GM19193 (cell line): Measurements from ENCODE around the gene CCDC13.

Source experiments
- POLR2A ChIP-seq: IDR thresholded peaks from 4 replicates; pipeline ENCODE4 v1.6.1; 2011; ENCODE audit not compliant: insufficient read depth, insufficient read length; ENCODE audit errors: extremely low read depth

CCDC13 gene

DNA sequence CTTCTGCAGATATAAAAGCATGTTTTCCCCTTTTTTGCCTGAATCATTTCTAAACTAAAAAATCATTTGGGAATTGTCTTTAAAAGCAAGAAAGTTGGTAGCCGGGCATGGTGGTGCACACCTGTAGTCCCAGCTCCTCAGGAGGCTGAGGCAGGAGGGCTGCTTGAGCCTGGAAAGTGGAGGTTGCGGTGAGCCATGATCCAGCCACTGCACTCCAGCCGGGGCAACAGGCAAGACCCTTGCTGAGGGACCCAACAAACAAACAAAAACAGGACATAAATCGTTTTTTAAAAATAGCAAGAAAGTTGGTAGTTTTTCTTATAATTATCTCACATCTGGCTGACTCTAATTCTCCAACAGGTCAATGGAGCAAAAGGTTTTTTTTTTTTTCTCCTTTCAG lies 28.7 kb upstream of the CCDC13 start:
- TF ChIP-seq POLR2A: no peak

DNA sequence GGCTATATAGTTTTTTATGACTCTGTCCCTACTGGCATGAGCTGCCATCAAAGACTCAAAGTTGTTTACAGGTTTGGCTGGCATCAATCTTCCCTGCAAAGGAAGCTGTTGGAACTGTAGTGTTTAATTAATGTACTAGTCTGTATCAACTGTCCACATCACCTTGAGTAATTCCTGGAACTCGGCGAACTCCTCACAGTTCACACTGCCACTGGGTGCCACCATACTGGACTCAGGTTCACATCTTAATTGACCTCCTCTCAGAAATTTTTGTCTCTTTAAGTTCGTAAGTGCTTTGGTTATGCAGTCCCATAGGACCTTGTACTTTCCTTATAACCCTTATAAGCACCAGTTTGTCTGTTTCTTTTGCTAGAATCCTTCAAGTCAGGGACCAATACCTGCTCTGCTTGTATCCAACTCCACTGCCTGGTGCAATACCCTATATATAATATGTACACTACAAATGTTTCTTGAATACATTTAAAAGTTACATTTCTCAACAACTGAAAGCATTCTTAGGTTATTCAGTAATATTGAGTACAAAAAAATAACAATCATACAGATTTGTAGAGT lies 28.1 kb upstream of the CCDC13 start:
- no peak for TF ChIP-seq POLR2A

DNA sequence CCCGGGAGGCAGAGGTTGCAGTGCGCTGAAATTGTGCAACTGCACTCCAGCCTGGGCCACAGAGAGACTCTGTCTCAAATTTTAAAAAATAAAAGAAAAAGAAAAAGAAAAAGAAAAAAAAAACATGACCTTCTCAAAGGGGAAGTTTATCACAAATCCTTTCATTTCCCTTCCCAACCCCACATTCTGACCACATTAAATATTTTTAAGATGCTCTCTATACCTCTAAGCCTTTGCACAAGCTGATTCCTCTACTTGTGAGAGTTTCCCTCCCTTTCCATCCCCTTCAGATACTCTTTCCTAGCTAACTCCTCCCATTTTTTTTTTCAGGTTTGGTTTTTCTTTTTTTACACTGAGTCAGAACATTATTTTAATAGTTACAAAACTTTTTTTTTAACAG lies 27.2 kb upstream of the CCDC13 start:
- no peak for TF ChIP-seq POLR2A

DNA sequence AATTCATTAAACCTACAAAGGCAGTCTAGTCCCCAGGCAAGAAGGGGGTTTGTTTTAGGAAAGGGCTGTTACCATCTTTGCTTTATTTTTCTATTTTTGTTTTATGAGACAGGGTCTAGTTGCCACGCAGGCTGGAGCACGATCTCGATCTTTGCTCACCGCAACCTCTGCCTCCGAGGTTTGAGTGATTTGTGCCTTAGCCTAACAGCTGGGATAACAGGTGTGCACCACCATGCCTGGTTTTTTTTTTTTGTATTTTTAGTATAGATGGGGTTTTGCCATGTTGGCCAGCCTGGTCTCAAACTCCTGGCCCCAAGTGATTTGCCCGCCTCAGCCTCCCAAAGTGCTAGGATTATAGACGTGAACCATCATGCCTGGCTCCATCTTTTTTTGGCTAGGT lies 26.3 kb upstream of the CCDC13 start:
- no peak for TF ChIP-seq POLR2A

DNA sequence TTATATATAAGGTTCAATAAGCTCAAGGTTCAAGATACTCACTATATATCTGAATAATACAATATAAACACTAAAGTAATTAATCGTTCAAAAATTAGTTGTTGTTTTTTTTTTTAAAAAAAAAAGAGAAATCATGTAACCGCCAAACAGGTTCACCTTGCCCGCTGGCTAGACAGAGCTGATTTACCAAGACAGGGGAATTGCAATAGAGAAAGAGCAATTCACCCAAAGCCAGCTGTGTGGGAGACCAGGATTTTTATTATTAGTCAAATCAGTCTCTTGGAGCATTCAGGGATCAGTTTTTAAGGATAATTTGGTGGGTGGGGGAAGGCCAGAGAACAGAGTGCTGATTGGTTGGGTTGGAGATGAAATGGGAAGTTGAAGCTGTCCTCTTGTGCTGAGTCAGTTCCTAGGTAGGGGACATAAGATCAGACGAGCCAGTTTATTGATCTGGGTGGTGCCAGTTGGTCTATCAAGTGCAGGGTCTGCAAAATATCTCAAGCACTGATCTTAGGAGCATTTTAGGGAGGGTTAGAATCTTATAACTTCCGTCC lies 23.4 kb upstream of the CCDC13 start:
- no peak for TF ChIP-seq POLR2A

DNA sequence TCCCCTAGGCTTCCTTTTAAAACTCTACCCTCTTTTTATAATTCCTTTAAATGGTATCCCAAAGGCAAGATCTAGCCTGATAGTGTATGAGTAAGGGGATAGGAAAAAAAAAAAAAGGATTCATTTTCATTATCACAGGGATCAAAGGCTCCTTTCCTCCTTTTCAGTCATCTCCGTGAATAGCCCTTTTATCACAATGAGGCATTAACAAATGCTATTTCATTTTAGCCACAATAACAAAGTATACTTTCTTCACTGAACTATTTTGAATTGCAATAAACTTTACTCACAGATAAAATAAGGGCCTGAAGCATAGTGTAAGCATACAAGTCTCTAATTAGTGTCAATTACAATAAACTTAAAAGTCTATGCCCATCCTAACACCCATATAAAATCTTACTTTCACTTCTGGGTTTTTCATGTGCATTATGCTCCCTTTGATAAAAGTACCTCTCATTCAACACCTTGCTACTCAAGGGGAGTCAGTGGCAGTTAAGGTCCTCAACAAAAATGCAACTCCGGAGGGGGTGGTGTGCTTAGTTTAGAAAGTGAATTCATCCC lies 22.6 kb upstream of the CCDC13 start:
- TF ChIP-seq POLR2A: no peak

DNA sequence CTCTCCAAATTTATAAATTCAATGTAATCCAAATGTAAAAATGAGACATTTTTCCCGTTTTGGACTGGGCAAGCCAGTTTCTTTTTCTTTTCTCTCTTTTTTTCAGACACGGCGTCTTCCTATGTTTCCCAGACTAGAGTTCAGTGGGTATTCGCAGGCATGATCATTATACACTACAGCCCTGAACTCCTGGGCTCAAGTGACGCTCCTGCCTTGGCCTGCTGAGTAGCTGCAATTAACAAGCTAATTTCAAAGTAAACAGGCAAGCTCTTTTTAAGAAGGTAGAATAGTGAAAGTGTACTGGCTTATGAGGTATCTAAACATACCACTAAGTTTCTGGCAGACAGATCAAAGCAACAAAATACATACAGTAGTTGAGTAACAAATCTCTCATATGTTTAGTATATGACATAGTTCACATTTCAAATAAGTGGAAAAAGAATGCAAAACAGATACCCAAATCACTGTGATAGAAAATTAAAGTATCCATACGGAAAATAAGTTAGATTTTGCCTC lies 17.7 kb upstream of the CCDC13 start:
- no peak for TF ChIP-seq POLR2A

DNA sequence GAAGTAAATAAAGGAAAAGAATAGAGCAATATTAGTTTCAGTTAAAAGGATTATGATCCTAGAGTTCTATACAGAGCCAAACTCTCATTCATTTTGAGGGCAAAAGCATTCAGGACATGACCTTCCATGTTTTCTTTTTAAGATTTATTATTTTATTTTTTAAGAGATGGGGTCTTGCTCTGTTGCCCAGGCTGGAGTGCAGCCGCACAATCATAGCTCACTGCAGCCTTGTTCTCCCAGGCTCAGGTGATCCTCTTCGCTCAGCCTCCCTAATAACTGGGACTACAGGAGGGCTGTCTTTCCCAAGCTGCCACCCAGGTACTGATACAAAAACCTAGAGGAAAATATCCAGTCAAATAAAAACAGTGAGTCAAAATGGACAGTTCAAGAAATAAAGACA lies 13.6 kb upstream of the CCDC13 start:
- no peak for TF ChIP-seq POLR2A

DNA sequence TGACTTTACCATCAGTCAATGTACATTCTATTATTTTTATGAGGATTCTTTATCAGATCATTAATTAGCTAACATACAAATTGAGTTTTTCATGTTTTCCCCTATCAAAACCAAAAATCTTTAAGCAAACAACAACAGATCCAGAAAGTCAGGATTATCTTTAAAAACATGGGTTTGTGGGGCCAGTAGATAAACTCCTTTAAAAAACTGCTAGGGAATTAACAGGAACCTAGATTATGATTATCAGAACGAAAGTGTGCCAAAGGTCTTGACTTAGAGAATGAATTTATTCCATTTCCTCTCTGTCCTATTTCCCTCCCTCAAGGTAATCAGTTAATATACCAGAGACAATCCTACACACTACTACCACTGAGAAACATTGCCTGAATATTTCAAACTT lies 13.2 kb upstream of the CCDC13 start:
- no peak for TF ChIP-seq POLR2A

DNA sequence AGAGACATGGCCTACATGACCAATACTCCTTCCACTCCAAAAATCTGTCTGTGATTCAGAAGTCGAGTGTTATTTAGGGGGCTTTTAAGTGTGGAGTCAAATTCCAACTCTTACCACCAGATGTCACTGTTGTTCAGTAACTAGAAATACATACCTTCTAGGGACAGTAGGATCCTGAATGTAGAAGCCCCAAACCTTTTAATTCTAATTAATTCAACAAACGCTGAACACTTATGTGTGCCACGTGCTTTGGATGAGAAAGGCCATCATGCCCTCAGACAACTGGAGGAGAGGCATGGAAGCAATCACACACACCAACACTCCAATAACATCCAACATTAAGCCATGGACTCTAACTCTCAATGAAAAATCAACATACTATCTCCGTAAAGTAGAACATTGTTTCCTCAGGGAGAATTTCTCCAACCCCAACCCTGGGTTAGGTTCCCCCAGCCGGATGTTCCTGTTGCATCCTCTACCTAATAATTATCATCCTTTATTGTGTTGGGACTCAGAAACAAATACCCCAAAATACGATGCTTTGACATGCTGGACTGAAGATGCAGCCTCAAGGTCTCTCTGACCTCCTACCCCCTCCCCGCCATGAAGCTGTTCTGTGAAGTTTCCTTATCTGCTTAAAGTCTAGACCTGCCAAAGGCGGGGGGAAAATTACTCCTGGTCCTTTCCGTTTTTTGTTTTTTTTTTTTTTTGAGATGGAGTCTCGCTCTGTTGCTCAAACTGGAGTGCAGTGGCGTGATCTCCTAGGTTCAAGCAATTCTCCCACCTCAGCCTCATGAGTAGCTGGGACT lies 8.0 kb upstream of the CCDC13 start:
- TF ChIP-seq POLR2A: no peak

DNA sequence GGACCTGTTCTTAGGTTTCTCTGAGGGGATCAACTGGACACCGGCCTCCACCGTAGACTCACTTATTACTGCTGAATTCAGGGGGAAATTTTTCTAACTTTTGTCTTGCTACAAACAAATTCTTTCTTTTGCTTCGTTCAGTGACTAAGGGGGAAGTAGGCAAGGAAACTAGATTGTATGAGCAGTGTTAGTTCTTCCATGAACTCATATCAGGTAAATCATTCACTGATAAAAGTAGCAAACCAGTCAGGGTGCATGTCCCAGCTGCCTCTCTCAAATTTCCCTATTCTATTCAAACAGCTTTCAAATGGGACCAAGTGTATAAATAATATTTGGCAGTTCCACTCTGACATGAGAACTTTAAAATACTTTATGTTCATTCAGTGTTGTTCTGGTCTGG lies 7.3 kb upstream of the CCDC13 start:
- no peak for TF ChIP-seq POLR2A

DNA sequence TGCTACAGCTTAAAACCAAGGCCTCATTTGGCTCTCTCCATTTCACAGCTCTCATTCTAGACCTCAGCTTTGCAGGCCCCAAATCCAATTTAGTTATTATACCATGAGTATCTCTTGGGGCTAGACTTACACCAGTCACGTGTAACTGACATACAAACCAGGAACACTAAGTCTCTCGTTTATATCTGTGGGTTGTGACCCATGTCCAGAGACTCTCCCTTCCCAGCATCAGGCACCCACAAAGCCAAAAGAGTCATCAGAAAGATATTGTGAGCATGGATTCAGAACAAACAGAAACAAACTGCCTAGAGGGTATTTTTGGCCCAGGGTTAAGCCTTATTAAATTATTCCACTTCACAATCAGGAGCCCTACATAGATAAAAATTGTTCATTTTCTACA lies 5.6 kb upstream of the CCDC13 start:
- no peak for TF ChIP-seq POLR2A

DNA sequence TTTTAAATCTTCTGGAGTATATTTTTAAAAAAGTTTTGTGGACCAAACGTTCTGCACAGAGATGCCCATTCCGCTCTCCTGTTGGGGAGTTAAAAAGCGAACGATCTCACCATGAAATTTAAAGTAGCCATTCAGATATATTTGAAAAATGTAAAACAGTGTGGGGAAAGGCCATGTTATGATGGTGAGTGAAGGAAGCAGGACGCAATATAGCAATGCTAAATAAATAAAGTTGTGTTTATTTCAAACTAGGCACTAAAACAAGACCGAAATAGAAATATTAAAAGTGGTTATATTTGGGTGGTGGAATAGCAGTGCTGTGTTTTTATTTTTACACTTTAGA lies 327 bp upstream of the CCDC13 start:
- no peak for TF ChIP-seq POLR2A

DNA sequence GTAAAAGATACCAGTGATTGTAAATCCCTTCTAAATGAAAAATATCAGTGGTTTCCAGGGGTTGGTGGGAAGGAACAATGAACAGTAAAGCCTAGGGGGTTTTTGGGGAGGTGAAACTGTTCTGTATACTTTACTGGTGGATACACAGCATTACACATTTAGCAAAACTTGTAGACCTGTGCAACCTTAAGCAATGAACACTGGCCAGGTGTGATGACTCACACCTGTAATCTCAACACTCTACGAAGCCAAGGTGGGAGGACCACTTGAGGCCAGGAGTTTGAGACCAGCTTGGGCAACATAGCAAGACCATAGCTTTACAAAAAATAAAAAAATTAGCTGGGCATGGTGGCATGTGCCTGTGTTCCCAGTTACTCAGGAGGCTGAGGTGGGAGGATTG lies 1.8 kb downstream of the CCDC13 start:
- TF ChIP-seq POLR2A: no peak

DNA sequence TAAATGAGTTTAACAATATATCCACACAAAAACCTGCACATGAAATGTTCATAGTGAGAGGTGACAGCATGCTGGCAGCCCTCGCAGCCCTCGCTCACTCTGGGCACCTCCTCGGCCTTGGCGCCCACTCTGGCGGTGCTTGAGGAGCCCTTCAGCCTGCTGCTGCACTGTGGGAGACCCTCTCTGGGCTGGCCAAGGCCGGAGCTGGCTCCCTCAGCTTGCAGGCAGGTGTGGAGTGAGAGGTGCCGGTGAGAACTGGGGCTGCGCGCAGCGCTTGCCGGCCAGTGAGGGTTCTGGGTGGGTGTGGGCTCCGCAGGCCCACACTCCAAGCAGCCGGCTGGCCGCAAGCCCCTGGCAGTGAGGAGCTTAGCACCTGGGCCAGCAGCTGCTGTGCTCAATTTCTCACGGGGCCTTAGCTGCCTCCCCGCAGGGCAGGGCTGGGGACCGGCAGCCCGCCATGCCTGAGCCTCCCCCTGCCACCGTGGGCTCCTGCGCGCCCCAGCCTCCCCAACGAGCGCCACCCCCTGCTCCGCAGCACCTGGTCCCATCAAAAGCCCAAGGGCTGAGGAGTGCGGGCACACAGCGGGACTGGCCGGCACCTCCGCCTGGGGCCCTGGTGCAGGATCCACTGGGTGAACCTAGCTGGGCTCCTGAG lies 3.4 kb downstream of the CCDC13 start:
- no peak for TF ChIP-seq POLR2A
